IPS-18c (cell line): ENCODE measurements around the gene VWA5B1.
"Not testable (repeated sequence)": the region's sequence is repeated elsewhere in the genome, so short reads cannot be mapped to it uniquely, and the experiment has no call there.

ENCODE experiments used
- H3K4me3 ChIP-seq: 2 replicates; pipeline ENCODE4 v1.7.0; 2013; ENCODE audit warnings: low read depth, mild to moderate bottlenecking, low read length, moderate library complexity; ENCODE audit not compliant: insufficient read depth
- H3K9me3 ChIP-seq: one replicate; pipeline ENCODE4 v1.6.1; 2013; ENCODE audit warnings: mild to moderate bottlenecking, low read length, moderate library complexity; ENCODE audit not compliant: control insufficient read depth, insufficient read depth

The VWA5B1 gene

GRCh38 chr1:20290624-20291597 lies at the start of gene VWA5B1:
VWA5B1 (plus strand) TSS chr1:20290875; CDS start chr1:20310602, 19,727 bp downstream.
- Histone ChIP-seq H3K9me3 (no peaks in the 10 kb centered on the region), H3K4me3 (0 out of 2 replicates have a peak within 1 kb of the TSS, but pooled peaks have one; percentile 3)

- Histone ChIP-seq H3K9me3 (no peaks in the 10 kb centered on the region), H3K4me3 (no peak overlapping the region)
These were observed 47.7 kb upstream of the VWA5B1 start for GRCh38 chr1:20242890-20243479.

GRCh38 chr1:20248971-20249612 lies 41.6 kb upstream of the VWA5B1 start:
- H3K9me3 ChIP-seq: no peaks in the 10 kb centered on the region
- no peak overlapping the region for H3K4me3 ChIP-seq

- H3K4me3 ChIP-seq: no peak overlapping the region
- H3K9me3 ChIP-seq: no peaks in the 10 kb centered on the region
These were observed 40.2 kb upstream of the VWA5B1 start for GRCh38 chr1:20250340-20250989.

GRCh38 chr1:20252587-20252986 lies 38.1 kb upstream of the VWA5B1 start:
- no peak overlapping the region for H3K4me3 ChIP-seq

GRCh38 chr1:20255666-20256065 lies 35.0 kb upstream of the VWA5B1 start:
- H3K4me3 ChIP-seq: no peak overlapping the region
- H3K9me3 ChIP-seq: no peaks in the 10 kb centered on the region

More at GRCh38 chr1:20252587-20252986, 38.1 kb upstream of the VWA5B1 start:
- H3K9me3 ChIP-seq: no peaks in the 10 kb centered on the region

- no peaks in the 10 kb centered on the region for H3K9me3 ChIP-seq
- no peak overlapping the region for H3K4me3 ChIP-seq
These were observed 31.0 kb upstream of the VWA5B1 start for GRCh38 chr1:20259646-20260045.

GRCh38 chr1:20261095-20261494 lies 29.6 kb upstream of the VWA5B1 start:
- Histone ChIP-seq H3K4me3 (no peak overlapping the region), H3K9me3 (no peaks in the 10 kb centered on the region)

- Histone ChIP-seq H3K4me3 (no peak overlapping the region), H3K9me3 (no peaks in the 10 kb centered on the region)
These were observed 27.7 kb upstream of the VWA5B1 start for GRCh38 chr1:20262810-20263534.

- H3K9me3 ChIP-seq: no peaks in the 10 kb centered on the region
- no peak overlapping the region for H3K4me3 ChIP-seq
These were observed 25.4 kb upstream of the VWA5B1 start for GRCh38 chr1:20265250-20265649.

GRCh38 chr1:20266141-20266540 lies 24.5 kb upstream of the VWA5B1 start:
- Histone ChIP-seq H3K9me3 (no peaks in the 10 kb centered on the region), H3K4me3 (no peak overlapping the region)

- no peak overlapping the region for H3K4me3 ChIP-seq
- no peaks in the 10 kb centered on the region for H3K9me3 ChIP-seq
These were observed 24.0 kb upstream of the VWA5B1 start for GRCh38 chr1:20266642-20267041.

- H3K9me3 ChIP-seq: no peaks in the 10 kb centered on the region
- no peak overlapping the region for H3K4me3 ChIP-seq
These were observed 18.9 kb upstream of the VWA5B1 start for GRCh38 chr1:20271498-20272400.

- H3K9me3 ChIP-seq, H3K4me3 ChIP-seq: not testable (repeated sequence)
These were observed 17.0 kb upstream of the VWA5B1 start for GRCh38 chr1:20273716-20274115.

GRCh38 chr1:20275319-20275925 lies 15.3 kb upstream of the VWA5B1 start:
- H3K9me3 ChIP-seq: peaks cover 2% of the 10 kb centered on the region
- H3K4me3 ChIP-seq: no peak overlapping the region
